Lung (tissue), 12 donors: ENCODE data around the gene GGACT. TPM values are rescaled to one million over a fixed set of nuclear protein-coding genes. Genes with fewer than 3 reads are reported as not detected.
A peak's percentile ranks its signal among the peaks of the same experiment; 100 is the strongest.

Experiments used
- ATAC-seq: fragments of 200-7000 bp; cut with Tn5 transposase; one replicate; pipeline ENCODE4 v1.9.1; 2020; ENCODE audit warnings: moderate number of reproducible peaks; ENCODE audit not compliant: insufficient read depth, low FRiP score
- DNase-seq, 3 donors: peaks; one replicate each; pipeline ENCODE4 v3.0.0-alpha.2; 2013 to 2017
- H3K27ac ChIP-seq, 2 donors: one replicate each; pipeline ENCODE4 v1.5.1; 2013; ENCODE audit warnings: mild to moderate bottlenecking in 2 of 2, moderate library complexity in 2 of 2, control low read depth in 1 of 2, inconsistent platforms in 1 of 2, low read depth in 1 of 2, low read length in 1 of 2
- H3K27me3 ChIP-seq, 3 donors: one replicate each; pipeline ENCODE4 v1.5.1; 2013; ENCODE audit warnings: low read length in 2 of 3; ENCODE audit not compliant: control insufficient read depth in 3 of 3, insufficient read depth in 3 of 3
- H3K36me3 ChIP-seq, 4 donors: one replicate each; pipeline ENCODE4 v1.5.1; 2013; ENCODE audit warnings: low read length in 4 of 4, mild to moderate bottlenecking in 1 of 4, moderate library complexity in 1 of 4; ENCODE audit not compliant: control insufficient read depth in 4 of 4, insufficient read depth in 4 of 4
- H3K4me1 ChIP-seq, 5 donors: one replicate each; pipeline ENCODE4 v1.5.1; 2013; ENCODE audit warnings: low read length in 5 of 5, mild to moderate bottlenecking in 2 of 5, moderate library complexity in 1 of 5; ENCODE audit not compliant: control insufficient read depth in 5 of 5, insufficient read depth in 5 of 5
- H3K4me3 ChIP-seq: one replicate; pipeline ENCODE4 v1.5.1; 2013; ENCODE audit warnings: mild to moderate bottlenecking, control low read depth, moderate library complexity
- H3K9ac ChIP-seq, 2 donors: one replicate each; pipeline ENCODE4 v1.5.1; 2013; ENCODE audit warnings: low read length in 2 of 2, control low read depth in 1 of 2; ENCODE audit not compliant: insufficient read depth in 1 of 2
- H3K9me3 ChIP-seq, 4 donors: one replicate each; pipeline ENCODE4 v1.5.1; 2013; ENCODE audit warnings: low read length in 3 of 4, mild to moderate bottlenecking in 1 of 4, moderate library complexity in 1 of 4; ENCODE audit not compliant: control insufficient read depth in 4 of 4, insufficient read depth in 3 of 4
- WGBS, 2 donors: extraction: QIAGEN DNeasy Blood & Tissue Kit; methylation state at CpG; one replicate each; pipeline ENCODE4 v1.1.7; 2013; 5-methylcytosine and 5-hydroxymethylcytosine counted together
- polyA plus RNA-seq, 2 donors: library from polyadenylated mRNA; stranded (reverse); fragments of 200-250 nt; gene quantifications; one replicate each; pipeline ENCODE4 v1.2.1, GENCODE V29; 2013
- total RNA-seq, 2 donors: library from RNA; depleted of rRNA in 1 of 2; stranded (reverse); fragments of >200 nt in 1 of 2; gene quantifications; one replicate each; pipeline ENCODE4 v1.2.1, GENCODE V29; 2014 to 2021
- TF ChIP-seq, protein P1 (sequence below): IDR thresholded peaks from 2 replicates; pipeline ENCODE4 v1.5.1; 2012; ENCODE audit warnings: mild to moderate bottlenecking; ENCODE audit errors: control extremely low read depth, extremely low read depth
- donor health status: control.
- donor health status: control.
- donor health status: Bipolar disorder and iron deficiency.
- donor health status: healthy.
- donor health status: DM: yes; HTN: yes; CAD: no.

GGACT gene
- total and polyA plus RNA-seq, 4 donors = 1.1 to 6.8 (median 3.9) TPM

- Histone ChIP-seq H3K27me3 (no peaks in the 10 kb centered on the region), H3K4me3 (no peak overlapping the region), H3K9ac (no peak overlapping the region), H3K9me3 (peaks cover 0 to 3% (median 1%) of the 10 kb centered on the region in 4 donors), H3K36me3 (no peaks in the 10 kb centered on the region), H3K4me1 (peaks cover 0 to 30% (median 3%) of the 10 kb centered on the region in 5 donors), H3K27ac (no peak overlapping the region)
- 63 to 68% methylated on average over 6 of the region's 6 CpGs for WGBS, 2 donors
- TF ChIP-seq, protein P1, sequence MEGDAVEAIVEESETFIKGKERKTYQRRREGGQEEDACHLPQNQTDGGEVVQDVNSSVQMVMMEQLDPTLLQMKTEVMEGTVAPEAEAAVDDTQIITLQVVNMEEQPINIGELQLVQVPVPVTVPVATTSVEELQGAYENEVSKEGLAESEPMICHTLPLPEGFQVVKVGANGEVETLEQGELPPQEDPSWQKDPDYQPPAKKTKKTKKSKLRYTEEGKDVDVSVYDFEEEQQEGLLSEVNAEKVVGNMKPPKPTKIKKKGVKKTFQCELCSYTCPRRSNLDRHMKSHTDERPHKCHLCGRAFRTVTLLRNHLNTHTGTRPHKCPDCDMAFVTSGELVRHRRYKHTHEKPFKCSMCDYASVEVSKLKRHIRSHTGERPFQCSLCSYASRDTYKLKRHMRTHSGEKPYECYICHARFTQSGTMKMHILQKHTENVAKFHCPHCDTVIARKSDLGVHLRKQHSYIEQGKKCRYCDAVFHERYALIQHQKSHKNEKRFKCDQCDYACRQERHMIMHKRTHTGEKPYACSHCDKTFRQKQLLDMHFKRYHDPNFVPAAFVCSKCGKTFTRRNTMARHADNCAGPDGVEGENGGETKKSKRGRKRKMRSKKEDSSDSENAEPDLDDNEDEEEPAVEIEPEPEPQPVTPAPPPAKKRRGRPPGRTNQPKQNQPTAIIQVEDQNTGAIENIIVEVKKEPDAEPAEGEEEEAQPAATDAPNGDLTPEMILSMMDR = no peak
- DNase-seq (peak in 1 of 3 donors; percentile 24), ATAC-seq (no peak)
Measured at GRCh38 chr13:100600915-100601314, 12.3 kb upstream of the GGACT start.

GRCh38 chr13:100600461-100600860, 11.9 kb upstream of the GGACT start:
- 87 to 92% methylated on average over 6 of the region's 6 CpGs for WGBS, 2 donors
- peaks cover 0 to 29% (median 3%) of the 10 kb centered on the region in 5 donors for H3K4me1 ChIP-seq
- no peaks in the 10 kb centered on the region for H3K27me3 ChIP-seq
- no peak overlapping the region for H3K9ac ChIP-seq
- no peak overlapping the region for H3K27ac ChIP-seq
- TF ChIP-seq, protein P1 = no peak
- ATAC-seq (no peak), DNase-seq (no peak)
- H3K9me3 ChIP-seq = peaks cover 0 to 3% (median 1%) of the 10 kb centered on the region in 4 donors
- no peak overlapping the region for H3K4me3 ChIP-seq
- H3K36me3 ChIP-seq = no peaks in the 10 kb centered on the region

DNA sequence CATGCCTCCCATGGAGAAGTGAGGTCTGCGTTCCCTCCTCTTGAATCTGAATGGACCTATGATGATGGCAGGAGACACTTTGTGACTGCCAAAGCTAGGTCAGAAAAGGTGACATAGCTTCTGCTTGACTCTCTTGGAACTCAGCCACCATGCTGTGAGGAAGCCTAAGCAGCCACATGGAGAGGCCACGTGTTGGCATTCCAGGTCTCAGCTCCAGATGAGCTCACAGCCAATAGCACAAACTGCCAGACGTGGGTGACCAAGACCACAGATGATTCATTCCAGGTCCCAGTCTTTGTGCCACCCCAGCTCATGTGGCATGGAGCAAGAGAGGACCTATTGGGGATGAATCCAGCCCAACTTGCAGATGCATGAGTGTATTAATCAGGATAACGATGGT, 8.7 kb upstream of the GGACT start:
- TF ChIP-seq, protein P1 = no peak
- no peak for DNase-seq

GRCh38 chr13:100596516-100596915, 7.9 kb upstream of the GGACT start:
- peaks cover 0 to 3% (median 1%) of the 10 kb centered on the region in 4 donors for H3K9me3 ChIP-seq
- no peak overlapping the region for H3K27ac ChIP-seq
- no peaks in the 10 kb centered on the region for H3K36me3 ChIP-seq
- WGBS, 2 donors = 93% methylated on average over 2 of the region's 2 CpGs
- no peak for ATAC-seq
- no peak overlapping the region for H3K9ac ChIP-seq
- DNase-seq = no peak
- TF ChIP-seq, protein P1 = no peak
- H3K4me3 ChIP-seq = no peak overlapping the region
- H3K4me1 ChIP-seq = peaks cover 0 to 3% (median 0%) of the 10 kb centered on the region in 5 donors
- H3K27me3 ChIP-seq = no peaks in the 10 kb centered on the region

More for the DNA sequence above, 8.7 kb upstream of the GGACT start:
- H3K36me3 ChIP-seq = no peaks in the 10 kb centered on the region
- peaks cover 0 to 3% (median 1%) of the 10 kb centered on the region in 4 donors for H3K9me3 ChIP-seq
- WGBS, 2 donors = 91% methylated on average over 4 of the region's 4 CpGs
- no peak overlapping the region for H3K4me3 ChIP-seq
- H3K4me1 ChIP-seq = peaks cover 0 to 8% (median 3%) of the 10 kb centered on the region in 5 donors
- no peak for ATAC-seq
- H3K27ac ChIP-seq = no peak overlapping the region
- H3K27me3 ChIP-seq = no peaks in the 10 kb centered on the region
- no peak overlapping the region for H3K9ac ChIP-seq
